WTC11 (cell line): ENCODE results near the gene ADCY10. TPM values are rescaled to one million over a fixed set of nuclear protein-coding genes. Genes with fewer than 3 reads are reported as not detected.

Experiments
- ATAC-seq: fragments of 200-7000 bp; cut with Tn5 transposase; 2 replicates; pipeline ENCODE4 v1.10.0; 2021; ENCODE audit warnings: mild to moderate bottlenecking, moderate library complexity
- CTCF ChIA-PET: fragments of 300-600 bp; sonication (Branson Sonifier 250); formaldehyde crosslinking; loops from one replicate; lab custom pipeline; 2021; ENCODE audit warnings: antibody characterized with exemption; lab: Charles Lee
- POLR2A ChIA-PET: fragments of 350-600 bp; sonication (Branson Sonifier 250); formaldehyde crosslinking; loops from one replicate; lab custom pipeline; 2021; ENCODE audit warnings: antibody characterized with exemption; lab: Charles Lee
- DNase-seq: peaks from one replicate; pipeline ENCODE4 v3.0.0; 2021; ENCODE audit warnings: low spot score
- H3K27ac Mint-ChIP-seq: 2 replicates; pipeline ENCODE4 v1.8.0; 2021; ENCODE audit warnings: mixed read lengths
- H3K27me3 Mint-ChIP-seq: 2 replicates; pipeline ENCODE4 v1.8.0; 2021; ENCODE audit warnings: low read depth, mild to moderate bottlenecking, moderate library complexity, mixed read lengths
- H3K36me3 Mint-ChIP-seq: 2 replicates; pipeline ENCODE4 v1.8.0; 2021; ENCODE audit warnings: mixed read lengths
- H3K4me1 Mint-ChIP-seq: 2 replicates; pipeline ENCODE4 v1.8.0; 2022; ENCODE audit warnings: mixed read lengths
- H3K4me3 Mint-ChIP-seq: 2 replicates; pipeline ENCODE4 v1.8.0; 2021; ENCODE audit warnings: mild to moderate bottlenecking, moderate library complexity, mixed read lengths
- H3K9me3 Mint-ChIP-seq: 2 replicates; pipeline ENCODE4 v1.8.0; 2021; ENCODE audit warnings: mixed read lengths
- AFF4 ChIP-seq: sonication (generic); formaldehyde crosslinking; IDR thresholded peaks from 2 replicates; pipeline ENCODE4 v1.8.1; 2023; ENCODE audit warnings: mild to moderate bottlenecking, missing genetic modification reagents, borderline replicate concordance
- ARID4B ChIP-seq: sonication (generic); formaldehyde crosslinking; IDR thresholded peaks from 2 replicates; pipeline ENCODE4 v1.8.0; 2023; ENCODE audit warnings: missing genetic modification reagents, mild to moderate bottlenecking, borderline replicate concordance
- CREM ChIP-seq: sonication (generic); formaldehyde crosslinking; IDR thresholded peaks from 2 replicates; pipeline ENCODE4 v1.8.1; 2022; ENCODE audit warnings: mild to moderate bottlenecking, missing genetic modification reagents, moderate library complexity
- FOXJ3 ChIP-seq: sonication (generic); formaldehyde crosslinking; IDR thresholded peaks from 2 replicates; pipeline ENCODE4 v1.9.0; 2021; ENCODE audit warnings: missing genetic modification reagents, mild to moderate bottlenecking, borderline replicate concordance
- GABPB1 ChIP-seq: sonication (generic); formaldehyde crosslinking; IDR thresholded peaks from 2 replicates; pipeline ENCODE4 v1.8.1; 2023; ENCODE audit warnings: mild to moderate bottlenecking, missing genetic modification reagents
- GRHL2 ChIP-seq: fragments of 250-450 bp; sonication (Bioruptor Pico); IDR thresholded peaks from 2 replicates; pipeline ENCODE4 v1.8.0; 2022; ENCODE audit warnings: mild to moderate bottlenecking, moderate library complexity; ENCODE audit not compliant: insufficient replicate concordance, severe bottlenecking
- HMGA2 ChIP-seq: fragments of 250-450 bp; sonication (Bioruptor Pico); IDR thresholded peaks from 2 replicates; pipeline ENCODE4 v1.4.0; 2021; ENCODE audit warnings: mild to moderate bottlenecking, moderate library complexity
- KAT7 ChIP-seq: sonication (generic); formaldehyde crosslinking; IDR thresholded peaks from 2 replicates; pipeline ENCODE4 v1.8.1; 2023; ENCODE audit warnings: missing genetic modification reagents, mild to moderate bottlenecking, borderline replicate concordance
- NR2C2 ChIP-seq: sonication (generic); formaldehyde crosslinking; IDR thresholded peaks from 2 replicates; pipeline ENCODE4 v1.8.0; 2022; ENCODE audit warnings: mild to moderate bottlenecking, missing genetic modification reagents
- OVOL2 ChIP-seq: fragments of 250-450 bp; sonication (Bioruptor Pico); IDR thresholded peaks from 2 replicates; pipeline ENCODE4 v1.9.0; 2021; ENCODE audit warnings: mild to moderate bottlenecking, borderline replicate concordance
- PRDM15 ChIP-seq: sonication (generic); formaldehyde crosslinking; IDR thresholded peaks from 2 replicates; pipeline ENCODE4 v1.8.0; 2022; ENCODE audit warnings: missing genetic modification reagents
- USF2 ChIP-seq: sonication (generic); formaldehyde crosslinking; IDR thresholded peaks from 2 replicates; pipeline ENCODE4 v1.8.1; 2023; ENCODE audit warnings: mild to moderate bottlenecking, missing genetic modification reagents, moderate library complexity
- ZNF219 ChIP-seq: sonication (generic); formaldehyde crosslinking; IDR thresholded peaks from 2 replicates; pipeline ENCODE4 v1.8.0; 2023; ENCODE audit warnings: missing genetic modification reagents, mild to moderate bottlenecking, borderline replicate concordance
- total RNA-seq: library from RNA; stranded (reverse); gene quantifications from 3 replicates; pipeline ENCODE4 v1.2.3, GENCODE V29; 2021

ADCY10 gene
- total RNA-seq, 1 experiment from 2014 or later, result 0.07 TPM

GRCh38 chr1:167927046-167927754, 13.3 kb upstream of the ADCY10 start:
- POLR2A ChIA-PET, result interaction anchor here (0.8 to 2.8 kb wide), 2 partner anchors 9 to 10 kb away, joined by 4 to 8 read pairs; partner anchors contain the start of gene DCAF6
- Mint-ChIP-seq H3K9me3 (no peaks in the 10 kb centered on the region), H3K27ac (no peak overlapping the region), H3K36me3 (no peaks in the 10 kb centered on the region), H3K4me3 (no peak overlapping the region)
- DNase-seq (no peak), ATAC-seq (no peak)
- CTCF ChIA-PET, result no interaction called here
- TF ChIP-seq KAT7 (CRISPR knock-in tag), result no peak
- TF ChIP-seq FOXJ3 (CRISPR knock-in tag), result no peak
- TF ChIP-seq OVOL2 (CRISPR knock-in tag), result no peak
- TF ChIP-seq CREM (CRISPR knock-in tag), result no peak
- no peak for TF ChIP-seq GRHL2 (CRISPR knock-in tag)
- TF ChIP-seq NR2C2 (CRISPR knock-in tag), result no peak
- TF ChIP-seq HMGA2, result no peak
- no peak for TF ChIP-seq ZNF219
- TF ChIP-seq, all 79 proteins: peak for 0
- Mint-ChIP-seq H3K4me1 (peaks cover 30% of the 10 kb centered on the region), H3K27me3 (no peaks in the 10 kb centered on the region)

- TF ChIP-seq PRDM15, result no peak
- TF ChIP-seq GABPB1 (CRISPR knock-in tag), result no peak
- TF ChIP-seq USF2, result no peak
- TF ChIP-seq AFF4 (CRISPR knock-in tag), result no peak
- TF ChIP-seq ARID4B (CRISPR knock-in tag), result no peak
- ChIA-PET CTCF (no interaction called here), POLR2A (interaction anchor here (2.8 kb wide), 1 partner anchor 9 kb away, joined by 8 read pairs; the partner anchor contains the start of gene DCAF6)
- H3K4me3 Mint-ChIP-seq, result no peak overlapping the region
- H3K9me3 Mint-ChIP-seq, result no peaks in the 10 kb centered on the region
- peak overlapping the region; percentile 4; the same call in 1 of the 2 replicates for H3K27ac Mint-ChIP-seq
- H3K27me3 Mint-ChIP-seq, result no peaks in the 10 kb centered on the region
- DNase-seq, result no peak
- no peaks in the 10 kb centered on the region for H3K36me3 Mint-ChIP-seq
- peak; percentile 60 for ATAC-seq
- H3K4me1 Mint-ChIP-seq, result peaks cover 30% of the 10 kb centered on the region
Measured at GRCh38 chr1:167926486-167926997, 12.6 kb upstream of the ADCY10 start.
